Left renal cortex interstitium (tissue), 4 donors: ENCODE results near the gene MEN1. TPM values are rescaled to one million over a fixed set of nuclear protein-coding genes. Genes with fewer than 3 reads are reported as not detected.

Experiments used
- DNase-seq, 4 donors: peaks; one replicate each; pipeline ENCODE4 v3.0.0-alpha.2; 2013; ENCODE audit warnings: low read depth in 4 of 4, low spot score in 2 of 4, missing footprints in 1 of 4
- polyA plus RNA-seq, 4 donors: library from polyadenylated mRNA; unstranded; fragments of 120-200 nt; gene quantifications; one replicate each; pipeline ENCODE4 v1.2.1, GENCODE V29; 2013; ENCODE audit not compliant: insufficient read length in 4 of 4

MEN1 gene
- 10 to 100 TPM; 31.6 to 53.5 (median 42.7) TPM for polyA plus RNA-seq

- peak; percentile 79 to 94 (median 88) for DNase-seq
Observed at GRCh38 chr11:64810271-64810890, at the start of gene MEN1. Gene MEN1, minus strand, starts transcription at chr11:64810551. Its CDS starts 442 bp downstream, at chr11:64810109.

- no peak for DNase-seq
Observed at GRCh38 chr11:64859542-64860414, 49.4 kb upstream of the MEN1 start.

- DNase-seq = no peak
Observed at GRCh38 chr11:64858467-64859263, 48.3 kb upstream of the MEN1 start.

- DNase-seq = no peak
Observed at GRCh38 chr11:64857485-64857884, 47.1 kb upstream of the MEN1 start.

- no peak for DNase-seq
Observed at GRCh38 chr11:64856382-64857227, 46.3 kb upstream of the MEN1 start.

GRCh38 chr11:64855596-64856304 is 45.4 kb upstream of the MEN1 start:
- no peak for DNase-seq

- no peak for DNase-seq
Observed at GRCh38 chr11:64854534-64855502, 44.5 kb upstream of the MEN1 start.

DNA sequence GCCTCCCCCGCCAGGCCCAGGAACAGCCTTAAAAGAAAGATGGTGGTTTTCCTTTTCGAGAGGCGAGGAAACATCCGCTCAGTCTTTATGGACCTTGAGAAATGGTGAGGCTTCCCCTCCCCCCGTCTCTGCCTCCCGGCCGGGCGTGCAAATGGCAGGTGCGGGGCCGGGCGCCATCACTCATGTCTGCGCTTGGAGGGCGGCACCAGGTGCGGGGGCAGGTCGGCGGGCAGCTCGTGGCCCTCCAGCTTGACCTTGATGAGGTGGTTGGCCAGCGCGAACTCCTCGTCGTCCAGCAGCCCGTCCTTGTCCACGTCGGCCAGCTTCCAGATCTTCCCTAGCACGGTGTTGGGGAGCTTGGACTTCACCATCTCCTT is 43.8 kb upstream of the MEN1 start:
- DNase-seq = no peak

- DNase-seq = no peak
Observed at GRCh38 chr11:64853709-64854108, 43.4 kb upstream of the MEN1 start.

DNA sequence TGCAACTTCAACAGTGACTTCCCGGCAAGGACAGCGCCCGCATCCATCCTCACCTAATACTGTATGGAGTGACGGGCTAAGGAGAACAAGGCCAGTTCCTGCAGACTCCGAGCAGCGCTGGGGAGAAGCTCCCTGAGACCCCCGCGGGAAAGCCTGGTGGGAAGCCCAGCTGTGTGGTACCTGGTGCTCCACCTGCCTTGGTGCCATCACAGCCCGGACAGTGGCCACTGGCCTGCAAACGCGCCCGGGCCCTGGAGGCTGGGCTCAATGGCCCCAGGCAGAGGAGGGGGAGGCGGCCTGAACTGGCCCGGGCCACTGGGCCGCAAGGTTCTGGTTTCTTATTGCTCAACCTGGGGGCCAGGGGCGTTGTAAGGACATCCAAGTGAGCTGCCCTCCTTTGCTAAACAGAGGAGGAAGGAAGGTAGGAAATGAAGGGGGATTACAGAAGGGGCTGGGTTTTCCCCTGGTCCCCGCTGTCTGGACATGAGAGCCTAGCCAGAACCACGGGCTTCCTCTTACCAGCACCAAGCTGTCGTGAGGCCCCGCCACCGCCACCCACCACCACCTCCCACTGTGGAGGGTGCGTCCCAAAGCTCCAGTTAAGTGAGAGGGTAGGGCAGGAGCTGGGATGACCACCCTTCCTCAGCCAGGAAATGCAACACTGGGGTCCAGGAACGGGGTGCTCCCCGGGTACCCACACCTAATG is 42.6 kb upstream of the MEN1 start:
- DNase-seq = no peak

DNA sequence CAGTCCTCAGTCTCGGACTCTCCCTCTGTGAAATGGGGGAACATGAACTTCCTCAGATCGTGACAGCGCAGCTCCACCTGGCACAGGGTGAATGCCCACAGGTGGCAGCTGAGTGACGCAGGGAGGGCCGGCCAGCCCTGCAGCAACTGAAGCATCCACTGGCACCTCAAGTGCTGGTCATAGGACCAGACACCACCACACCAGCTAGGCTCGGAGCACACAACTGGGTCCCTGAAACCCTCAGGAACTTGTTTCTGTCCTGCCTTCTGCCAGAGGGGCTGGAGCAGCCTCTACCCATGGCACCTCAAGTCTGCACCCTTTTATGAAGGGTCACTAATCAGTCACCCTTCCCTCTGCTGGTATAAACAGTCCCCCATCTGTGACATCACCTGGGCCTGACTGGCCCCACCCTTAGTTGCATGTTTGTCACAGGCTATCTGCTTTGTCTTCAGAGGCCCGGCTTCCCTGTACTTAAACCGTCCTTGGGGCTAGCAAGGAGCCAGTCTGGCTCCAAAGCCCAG is 41.5 kb upstream of the MEN1 start:
- DNase-seq = no peak

DNA sequence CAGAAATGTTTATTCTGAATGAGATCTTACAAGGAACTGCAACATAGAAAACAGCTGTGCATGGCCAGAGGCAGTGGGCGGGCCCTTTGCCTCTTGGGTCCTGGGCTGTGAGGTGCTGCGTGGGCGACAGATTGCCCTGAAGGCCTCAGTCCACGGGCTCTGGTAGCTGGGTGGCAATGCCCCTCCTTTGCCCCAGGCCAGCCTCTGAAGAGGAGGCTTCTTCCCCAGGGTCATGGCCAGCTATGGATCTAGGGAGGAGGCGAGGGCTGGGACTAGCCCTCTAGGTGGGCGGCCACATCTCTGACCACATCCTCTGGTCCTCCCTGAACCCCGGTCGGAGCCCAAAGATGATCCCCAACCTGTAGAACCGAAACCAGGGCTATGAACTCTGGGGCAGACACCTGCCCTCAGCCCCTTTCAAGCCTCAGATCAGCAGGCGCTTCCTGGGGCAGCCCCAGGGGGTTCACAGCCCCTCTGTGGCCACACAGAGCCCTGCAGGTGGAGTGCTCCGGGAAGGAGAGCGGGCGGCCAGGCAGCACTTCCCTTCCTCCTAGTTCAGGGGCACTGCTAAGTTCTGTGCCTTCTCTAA is 40.7 kb upstream of the MEN1 start:
- DNase-seq = no peak

DNA sequence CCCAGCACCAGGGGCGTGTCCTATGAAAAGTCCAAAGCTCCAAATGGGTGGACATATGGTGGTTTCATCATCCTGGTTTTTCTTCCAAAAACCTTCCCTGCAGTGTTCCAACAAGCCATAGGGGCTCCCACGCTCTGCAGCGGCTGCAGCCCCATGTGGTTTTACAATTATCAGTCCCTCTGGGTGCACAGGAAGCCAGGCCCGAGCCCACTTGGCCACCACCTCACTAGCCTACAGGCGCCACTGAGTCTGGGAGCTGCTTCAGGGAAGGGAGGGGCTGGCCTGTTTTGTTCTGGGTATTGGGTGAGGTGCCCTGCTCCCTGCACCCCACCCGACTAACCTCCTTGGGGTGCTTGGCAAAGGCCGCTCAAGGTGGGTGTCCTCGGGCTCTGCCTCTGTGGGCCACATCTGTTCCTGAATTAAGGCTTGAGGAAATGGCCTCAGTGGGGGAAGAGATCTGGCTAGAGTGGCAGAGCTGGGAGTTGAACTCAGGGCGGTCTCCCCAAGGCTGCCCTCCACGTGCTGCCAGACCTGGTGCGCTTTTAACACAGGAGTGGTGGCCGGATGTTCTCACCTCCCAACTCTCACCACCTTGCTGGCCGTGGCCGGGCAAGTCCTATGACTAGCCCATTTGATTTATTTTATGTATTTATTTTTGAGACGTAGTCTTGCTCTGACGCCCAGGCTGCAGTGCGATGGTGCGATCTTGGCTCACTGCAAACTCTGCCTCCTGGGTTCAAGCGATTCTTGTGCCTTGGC is 39.4 kb upstream of the MEN1 start:
- DNase-seq = no peak

DNA sequence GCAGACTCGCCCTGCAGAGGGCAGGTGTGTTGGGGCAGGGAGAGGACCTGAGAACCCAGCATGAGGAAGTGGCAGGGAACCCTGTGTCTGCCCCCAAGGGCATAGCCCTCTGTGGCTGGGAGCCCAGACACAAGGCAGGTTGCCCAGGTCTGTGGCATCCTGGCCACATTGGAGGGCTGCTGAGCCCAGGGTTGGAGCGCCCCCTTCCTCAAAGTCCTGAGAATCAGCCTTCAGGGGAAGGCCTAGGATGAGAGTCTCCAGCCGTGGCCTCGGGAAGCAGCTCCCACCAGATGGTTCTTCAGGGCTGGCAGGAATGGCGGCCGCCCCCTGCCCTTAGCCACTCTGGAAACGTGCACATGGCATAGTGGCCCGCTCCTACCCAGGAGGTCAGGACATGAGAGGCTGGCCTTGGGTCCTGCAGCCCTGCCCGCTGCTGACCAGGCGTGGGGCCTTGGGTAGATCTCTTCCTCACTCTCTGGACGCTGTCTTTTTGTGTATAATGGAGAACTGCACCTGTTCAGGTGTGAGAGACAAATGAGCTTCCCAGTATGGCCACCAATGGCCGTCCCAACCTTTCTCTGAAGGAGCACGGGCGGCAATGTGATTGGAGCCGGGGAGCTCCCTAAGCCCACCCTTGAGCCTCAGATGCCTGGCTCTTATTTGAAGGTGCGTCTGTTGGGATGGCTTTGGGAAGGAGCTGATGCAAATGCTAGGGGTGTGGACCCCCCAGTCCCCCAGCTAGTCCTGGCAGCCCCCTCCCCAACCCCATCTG is 38.7 kb upstream of the MEN1 start:
- no peak for DNase-seq

DNA sequence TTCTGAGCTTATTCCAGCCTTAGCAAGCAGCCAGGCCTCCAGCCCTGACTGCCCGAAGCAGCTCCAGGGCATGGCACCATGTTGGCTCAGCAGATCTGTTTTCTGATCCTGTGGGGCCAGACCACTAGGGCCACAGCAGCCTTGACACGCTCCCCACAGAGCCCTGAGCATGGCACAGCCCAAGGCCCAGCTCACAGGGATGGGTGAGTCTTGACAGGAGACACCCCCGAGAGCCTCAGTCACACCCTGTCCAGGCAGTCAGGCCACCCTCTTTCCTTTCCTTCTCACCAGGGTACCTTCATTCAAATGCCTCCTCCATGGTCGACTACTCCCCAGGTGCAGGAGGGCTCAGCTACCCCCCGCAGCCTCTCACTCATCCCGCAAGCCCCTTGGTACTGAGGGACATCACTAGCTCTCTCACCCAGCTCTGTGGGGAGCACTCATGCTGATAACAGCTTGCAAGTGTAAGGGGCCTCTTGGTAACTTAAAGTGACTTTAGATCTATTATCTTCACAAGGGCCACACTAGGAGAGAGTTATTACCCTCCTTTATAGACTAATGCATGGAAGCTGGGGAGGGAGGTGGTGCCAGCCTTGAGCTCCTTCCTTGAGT is 38.0 kb upstream of the MEN1 start:
- no peak for DNase-seq
